IMR-90 (cell line): ENCODE measurements around the gene TNKS1BP1. TPM values are rescaled to one million over a fixed set of nuclear protein-coding genes. Genes with fewer than 3 reads are reported as not detected.

Source experiments
- ATAC-seq: fragments of 200-7000 bp; cut with Tn5 transposase; 2 replicates; pipeline ENCODE4 v1.9.1; 2020; ENCODE audit warnings: low read depth, mild to moderate bottlenecking, moderate library complexity
- BruUV-seq: library from RNA; stranded (reverse); fragments of 400-500 nt; replicated peaks from 2 replicates; lab custom pipeline; 2021; lab: Mats Ljungman, UMichigan
- CTCF ChIA-PET: fragments of 300-600 bp; formaldehyde crosslinking; extraction: SDS; loops from one replicate; lab custom pipeline; 2021; ENCODE audit warnings: antibody characterized with exemption; lab: Yijun Ruan, JAX
- POLR2A ChIA-PET: fragments of 300-600 bp; sonication (Branson Sonifier 250); formaldehyde crosslinking; loops from one replicate; lab custom pipeline; 2022; ENCODE audit warnings: antibody characterized with exemption; ENCODE audit not compliant: unreplicated experiment; lab: Charles Lee
- DNase-seq: peaks from one replicate; pipeline ENCODE4 v3.0.0; 2013
- H2AFZ ChIP-seq: replicated peaks from 2 replicates; pipeline ENCODE3; 2013; ENCODE audit warnings: low read length, mild to moderate bottlenecking; ENCODE audit not compliant: poor library complexity
- H2AK5ac ChIP-seq: 2 replicates; pipeline ENCODE4 v1.6.1; 2013; ENCODE audit warnings: low read depth, low read length, inconsistent platforms
- H2AK9ac ChIP-seq: replicated peaks from 2 replicates; pipeline ENCODE3; 2013; ENCODE audit warnings: mild to moderate bottlenecking, low read depth, low read length, moderate library complexity; ENCODE audit not compliant: poor library complexity
- H2BK120ac ChIP-seq: 2 replicates; pipeline ENCODE4 v1.6.1; 2013; ENCODE audit warnings: low read depth, low read length, inconsistent platforms
- H2BK15ac ChIP-seq: 3 replicates; pipeline ENCODE4 v1.6.1; 2013; ENCODE audit warnings: low read depth, low read length, inconsistent platforms
- H2BK20ac ChIP-seq: 2 replicates; pipeline ENCODE4 v1.6.1; 2013; ENCODE audit warnings: low read depth, mild to moderate bottlenecking, inconsistent platforms, low read length, moderate library complexity
- H2BK5ac ChIP-seq: 2 replicates; pipeline ENCODE4 v1.6.1; 2013; ENCODE audit warnings: mild to moderate bottlenecking, low read depth, low read length, inconsistent platforms; ENCODE audit not compliant: poor library complexity, severe bottlenecking
- H3K14ac ChIP-seq: replicated peaks from 2 replicates; pipeline ENCODE4 v1.6.1; 2013; ENCODE audit warnings: low read depth, low read length, inconsistent platforms
- H3K18ac ChIP-seq: 2 replicates; pipeline ENCODE4 v1.6.1; 2013; ENCODE audit warnings: low read depth, low read length, control low read depth
- H3K23ac ChIP-seq: 2 replicates; pipeline ENCODE4 v1.6.1; 2013; ENCODE audit warnings: low read depth, low read length, inconsistent platforms
- H3K27ac ChIP-seq: 2 replicates; pipeline ENCODE4 v1.5.1; 2013; ENCODE audit warnings: mild to moderate bottlenecking, control low read depth, low read length; ENCODE audit not compliant: insufficient read depth
- H3K27me3 ChIP-seq: 2 replicates; pipeline ENCODE4 v1.6.1; 2013; ENCODE audit warnings: low read length; ENCODE audit not compliant: control insufficient read depth, insufficient read depth
- H3K36me3 ChIP-seq: 2 replicates; pipeline ENCODE4 v1.6.1; 2013; ENCODE audit warnings: low read length, mixed read lengths; ENCODE audit not compliant: control insufficient read depth, insufficient read depth
- H3K4ac ChIP-seq: 2 replicates; pipeline ENCODE4 v1.6.1; 2013; ENCODE audit warnings: low read depth, low read length, inconsistent platforms
- H3K4me1 ChIP-seq: 2 replicates; pipeline ENCODE4 v1.6.1; 2013; ENCODE audit warnings: low read length, mixed read lengths; ENCODE audit not compliant: control insufficient read depth, insufficient read depth
- H3K4me2 ChIP-seq: 2 replicates; pipeline ENCODE4 v1.6.1; 2013; ENCODE audit warnings: low read depth, mild to moderate bottlenecking, control low read depth, low read length, moderate library complexity
- H3K4me3 ChIP-seq: 2 replicates; pipeline ENCODE4 v1.5.1; 2013; ENCODE audit warnings: low read depth, mild to moderate bottlenecking, control low read depth, low read length, moderate library complexity; ENCODE audit not compliant: insufficient read depth
- H3K56ac ChIP-seq: 2 replicates; pipeline ENCODE4 v1.6.1; 2013; ENCODE audit warnings: low read length, inconsistent platforms; ENCODE audit not compliant: insufficient read depth; ENCODE audit errors: extremely low read depth
- H3K79me1 ChIP-seq, 2 experiments: 2 replicates each; pipeline ENCODE4 v1.6.1; 2013; ENCODE audit warnings: low read length in 2 of 2, inconsistent platforms in 1 of 2, low read depth in 1 of 2
- H3K9ac ChIP-seq: 2 replicates; pipeline ENCODE4 v1.6.1; 2013; ENCODE audit warnings: low read depth, low read length, control low read depth
- H3K9me1 ChIP-seq: 2 replicates; pipeline ENCODE4 v1.6.1; 2013; ENCODE audit warnings: low read length, inconsistent platforms; ENCODE audit not compliant: insufficient read depth
- H3K9me3 ChIP-seq: 2 replicates; pipeline ENCODE4 v1.6.1; 2013; ENCODE audit warnings: low read length; ENCODE audit not compliant: control insufficient read depth, insufficient read depth
- H4K20me1 ChIP-seq: 2 replicates; pipeline ENCODE4 v1.6.1; 2013; ENCODE audit warnings: low read length, inconsistent platforms; ENCODE audit not compliant: insufficient read depth
- H4K5ac ChIP-seq: 2 replicates; pipeline ENCODE4 v1.6.1; 2013; ENCODE audit warnings: mild to moderate bottlenecking, low read depth, low read length, control low read depth
- H4K8ac ChIP-seq, 2 experiments: 2 replicates each; pipeline ENCODE4 v1.6.1; 2013; ENCODE audit warnings: low read depth in 2 of 2, low read length in 2 of 2, control low read depth in 1 of 2, inconsistent platforms in 1 of 2
- H4K91ac ChIP-seq: 2 replicates; pipeline ENCODE4 v1.6.1; 2013; ENCODE audit warnings: low read depth, low read length, inconsistent platforms; ENCODE audit not compliant: insufficient read depth
- CEBPB ChIP-seq: IDR thresholded peaks from 2 replicates; pipeline ENCODE4 v1.6.1; 2012; ENCODE audit warnings: low read depth, low read length, improper control_type of control experiment
- CHD1 ChIP-seq: IDR thresholded peaks from 2 replicates; pipeline ENCODE4 v1.6.1; 2012; ENCODE audit warnings: low read depth, low read length, improper control_type of control experiment
- FOS ChIP-seq: fragments of 150-350 bp; IDR thresholded peaks from 2 replicates; pipeline ENCODE4 v1.6.1; 2016; ENCODE audit warnings: low read depth, low read length
- MAFK ChIP-seq: IDR thresholded peaks from 2 replicates; pipeline ENCODE4 v1.6.1; 2012; ENCODE audit warnings: low read depth, low read length, improper control_type of control experiment
- MAZ ChIP-seq: IDR thresholded peaks from 2 replicates; pipeline ENCODE4 v1.6.1; 2012; ENCODE audit warnings: low read depth, mild to moderate bottlenecking, low read length, improper control_type of control experiment, moderate library complexity, borderline replicate concordance
- MXI1 ChIP-seq: IDR thresholded peaks from 2 replicates; pipeline ENCODE4 v1.6.1; 2012; ENCODE audit warnings: low read depth, mild to moderate bottlenecking, low read length, moderate library complexity, borderline replicate concordance
- NFE2L2 ChIP-seq: fragments of 150-350 bp; IDR thresholded peaks from 2 replicates; pipeline ENCODE4 v1.6.1; 2016; ENCODE audit warnings: low read depth, mild to moderate bottlenecking, low read length
- POLR2A ChIP-seq: IDR thresholded peaks from 2 replicates; pipeline ENCODE4 v1.6.1; 2012; ENCODE audit warnings: mild to moderate bottlenecking, low read depth, low read length
- RAD21 ChIP-seq: IDR thresholded peaks from 2 replicates; pipeline ENCODE4 v1.6.1; 2012; ENCODE audit warnings: low read length, improper control_type of control experiment
- RCOR1 ChIP-seq: IDR thresholded peaks from 2 replicates; pipeline ENCODE4 v1.6.1; 2012; ENCODE audit warnings: mild to moderate bottlenecking, low read length, improper control_type of control experiment; ENCODE audit not compliant: insufficient replicate concordance
- RFX5 ChIP-seq: IDR thresholded peaks from 2 replicates; pipeline ENCODE4 v1.8.0; 2012; ENCODE audit warnings: low read depth, mild to moderate bottlenecking, low read length, moderate library complexity
- WGBS, 2 experiments: methylation state at CpG; one replicate each; pipeline versions ENCODE4 v1.1.5 to v1.1.7; 2013; ENCODE audit warnings: missing lambda C conversion rate in 2 of 2; ENCODE audit not compliant: insufficient read length in 1 of 2; ENCODE audit errors: extremely low coverage in 2 of 2; 5-methylcytosine and 5-hydroxymethylcytosine counted together
- dilution Hi-C: fragments of 300-500 bp; cut with HindIII; formaldehyde crosslinking; loops from one replicate; pipeline ENCODE4 v1.14.3; 2018; ENCODE audit warnings: low sequenced_read_pairs; ENCODE audit not compliant: unreplicated experiment
- in situ Hi-C: fragments of 300-500 bp; cut with MboI; formaldehyde crosslinking; loops from 3 replicates; pipeline ENCODE4 v1.14.3; 2019; ENCODE audit warnings: low sequenced_read_pairs, inconsistent platforms, mixed read lengths
- intact Hi-C: fragments of 100-400 bp; cut with micrococcal nuclease; formaldehyde crosslinking; loops from 2 replicates; pipeline ENCODE4 v1.10.0; 2022
- polyA plus RNA-seq, 3 experiments: library from polyadenylated mRNA; depleted of rRNA; stranded (reverse); fragments of >200 nt; gene quantifications; 2 replicates each; pipeline ENCODE4 v1.2.3, GENCODE V29; 2012; ENCODE audit warnings: low replicate concordance in 1 of 3
- total RNA-seq: library from RNA; depleted of rRNA; stranded (reverse); fragments of >200 nt; gene quantifications from 2 replicates; pipeline ENCODE4 v1.2.3, GENCODE V29; 2012
- TF ChIP-seq, protein P1 (sequence below): conservative IDR thresholded peaks from 2 replicates; pipeline ENCODE4 v1.5.1; 2012; ENCODE audit warnings: mild to moderate bottlenecking, low read depth, low read length, improper control_type of control experiment
- TF ChIP-seq, protein P2 (sequence below): fragments of 150-350 bp; IDR thresholded peaks from 2 replicates; pipeline ENCODE4 v1.6.1; 2016; ENCODE audit warnings: low read depth, mild to moderate bottlenecking, low read length, moderate library complexity, borderline replicate concordance
- TF ChIP-seq, protein P3 (sequence below): fragments of 150-350 bp; IDR thresholded peaks from 2 replicates; pipeline ENCODE4 v1.6.1; 2017; ENCODE audit warnings: mild to moderate bottlenecking, antibody characterized with exemption, low read length, low read depth

TNKS1BP1 gene
- total and polyA plus RNA-seq, 2 of the 4 experiments (the other 2 are of a cell fraction) = 31.7 to 71.4 TPM

DNA sequence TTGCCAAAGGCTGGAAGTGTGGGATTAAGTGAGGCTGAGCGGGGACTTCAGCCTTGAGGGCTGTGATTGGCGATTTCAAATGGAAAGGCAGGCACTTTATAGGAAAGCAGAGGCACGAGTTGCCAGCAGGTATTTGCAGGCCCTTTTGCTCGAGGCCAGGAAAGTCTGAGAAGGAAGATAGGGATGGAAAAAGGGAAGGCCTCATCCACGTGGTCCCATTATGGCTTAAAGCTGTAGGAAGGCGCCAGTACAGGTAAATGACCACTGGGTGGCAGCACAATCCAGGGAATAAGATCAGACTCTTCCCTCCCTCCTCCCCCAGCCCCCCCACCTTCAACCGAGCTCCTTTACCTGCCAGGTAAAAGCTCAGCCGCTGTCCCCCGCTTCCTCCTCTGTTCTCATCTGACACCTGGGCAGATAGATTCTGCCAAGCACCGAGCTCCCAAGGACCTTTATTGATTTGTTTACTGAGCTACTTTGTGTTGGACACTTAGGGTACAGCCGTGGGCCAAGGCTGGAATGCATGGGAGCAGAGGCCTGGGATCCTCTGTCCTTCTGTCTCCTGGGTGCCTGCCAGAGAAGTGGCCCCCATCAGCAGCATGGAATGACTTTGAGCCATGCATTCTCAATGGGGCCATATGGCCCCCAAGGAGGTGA is 20.9 kb upstream of the TNKS1BP1 start:
- peak; percentile 81 for ATAC-seq
- Histone ChIP-seq H3K56ac (0 out of 2 replicates have a peak overlapping the region, but pooled peaks have one; percentile 35), H3K79me1 (no peaks in the 10 kb centered on the region), H3K9me1 (no peaks in the 10 kb centered on the region), H3K23ac (no peak overlapping the region), H4K8ac (peak overlapping the region; percentile 20 to 83; a peak in 2 of 4 replicates), H3K18ac (no peak overlapping the region), H2AK9ac (peak overlapping the region; percentile 84), H3K27ac (no peak overlapping the region), H2BK15ac (no peak overlapping the region), H2BK120ac (0 out of 2 replicates have a peak overlapping the region, but pooled peaks have one; percentile 38), H2AFZ (peak overlapping the region; percentile 96), H2BK5ac (no peak overlapping the region), H4K20me1 (no peaks in the 10 kb centered on the region), H3K27me3 (peaks cover 9% of the 10 kb centered on the region; the same call in 1 of the 2 replicates), H3K4me2 (no peak overlapping the region), H3K14ac (no peak overlapping the region), H2AK5ac (no peak overlapping the region; the same call in 1 of the 2 replicates), H3K36me3 (no peaks in the 10 kb centered on the region), H4K5ac (0 out of 2 replicates have a peak overlapping the region, but pooled peaks have one; percentile 65), H4K91ac (no peak overlapping the region), H3K4me1 (peaks cover 2% of the 10 kb centered on the region; the same call in 1 of the 2 replicates), H3K9me3 (no peaks in the 10 kb centered on the region), H3K4ac (peak overlapping the region; percentile 58), H2BK20ac (no peak overlapping the region), H3K9ac (peak overlapping the region; percentile 32; the same call in 1 of the 2 replicates), H3K4me3 (no peak overlapping the region)
- ChIA-PET CTCF (interaction anchor here (0.6 to 1.2 kb wide), 7 partner anchors 9 to 295 kb away, joined by 3 to 10 read pairs (median 3); partner anchors contain the start of gene SSRP1), POLR2A (no interaction called here)
- BruUV-seq = no TSS peak
- WGBS, 2 experiments = 16% methylated on average over 10 of the region's 11 CpGs; no CpG with 5 or more reads in 1 of the 2 experiments
- in situ Hi-C loops = no loop called here
- intact Hi-C loops = loop anchor here (1.0 to 10.0 kb wide), 5 partner anchors 111 to 1179 kb away; no protein-coding TSS in a partner anchor
- DNase-seq = peak; percentile 64
- dilution Hi-C loops = no loop called here
- TF ChIP-seq FOS (no peak), CHD1 (no peak), POLR2A (no peak), RFX5 (no peak), MAZ (peak; percentile 63), NFE2L2 (no peak), RCOR1 (no peak), MXI1 (peak; percentile 60; the same call in 1 of the 2 replicates), RAD21 (peak; percentile 80), MAFK (no peak), CEBPB (no peak)
- TF ChIP-seq, protein P1, sequence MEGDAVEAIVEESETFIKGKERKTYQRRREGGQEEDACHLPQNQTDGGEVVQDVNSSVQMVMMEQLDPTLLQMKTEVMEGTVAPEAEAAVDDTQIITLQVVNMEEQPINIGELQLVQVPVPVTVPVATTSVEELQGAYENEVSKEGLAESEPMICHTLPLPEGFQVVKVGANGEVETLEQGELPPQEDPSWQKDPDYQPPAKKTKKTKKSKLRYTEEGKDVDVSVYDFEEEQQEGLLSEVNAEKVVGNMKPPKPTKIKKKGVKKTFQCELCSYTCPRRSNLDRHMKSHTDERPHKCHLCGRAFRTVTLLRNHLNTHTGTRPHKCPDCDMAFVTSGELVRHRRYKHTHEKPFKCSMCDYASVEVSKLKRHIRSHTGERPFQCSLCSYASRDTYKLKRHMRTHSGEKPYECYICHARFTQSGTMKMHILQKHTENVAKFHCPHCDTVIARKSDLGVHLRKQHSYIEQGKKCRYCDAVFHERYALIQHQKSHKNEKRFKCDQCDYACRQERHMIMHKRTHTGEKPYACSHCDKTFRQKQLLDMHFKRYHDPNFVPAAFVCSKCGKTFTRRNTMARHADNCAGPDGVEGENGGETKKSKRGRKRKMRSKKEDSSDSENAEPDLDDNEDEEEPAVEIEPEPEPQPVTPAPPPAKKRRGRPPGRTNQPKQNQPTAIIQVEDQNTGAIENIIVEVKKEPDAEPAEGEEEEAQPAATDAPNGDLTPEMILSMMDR = peak; percentile 66
- TF ChIP-seq, protein P2, sequence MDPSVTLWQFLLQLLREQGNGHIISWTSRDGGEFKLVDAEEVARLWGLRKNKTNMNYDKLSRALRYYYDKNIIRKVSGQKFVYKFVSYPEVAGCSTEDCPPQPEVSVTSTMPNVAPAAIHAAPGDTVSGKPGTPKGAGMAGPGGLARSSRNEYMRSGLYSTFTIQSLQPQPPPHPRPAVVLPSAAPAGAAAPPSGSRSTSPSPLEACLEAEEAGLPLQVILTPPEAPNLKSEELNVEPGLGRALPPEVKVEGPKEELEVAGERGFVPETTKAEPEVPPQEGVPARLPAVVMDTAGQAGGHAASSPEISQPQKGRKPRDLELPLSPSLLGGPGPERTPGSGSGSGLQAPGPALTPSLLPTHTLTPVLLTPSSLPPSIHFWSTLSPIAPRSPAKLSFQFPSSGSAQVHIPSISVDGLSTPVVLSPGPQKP = no peak
- TF ChIP-seq, protein P3, sequence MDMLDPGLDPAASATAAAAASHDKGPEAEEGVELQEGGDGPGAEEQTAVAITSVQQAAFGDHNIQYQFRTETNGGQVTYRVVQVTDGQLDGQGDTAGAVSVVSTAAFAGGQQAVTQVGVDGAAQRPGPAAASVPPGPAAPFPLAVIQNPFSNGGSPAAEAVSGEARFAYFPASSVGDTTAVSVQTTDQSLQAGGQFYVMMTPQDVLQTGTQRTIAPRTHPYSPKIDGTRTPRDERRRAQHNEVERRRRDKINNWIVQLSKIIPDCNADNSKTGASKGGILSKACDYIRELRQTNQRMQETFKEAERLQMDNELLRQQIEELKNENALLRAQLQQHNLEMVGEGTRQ = peak; percentile 48; the same call in 1 of the 2 replicates
